OCI-LY1 (cell line): ENCODE measurements around the gene XPO5.

Experiments
- CTCF ChIP-seq: fragments of 200-600 bp; sonication (generic), shearing (Covaris generic); IDR thresholded peaks from 2 replicates; pipeline ENCODE4 v1.5.1; 2017; ENCODE audit warnings: mild to moderate bottlenecking, antibody characterized with exemption, low read length, moderate library complexity, mixed read lengths
- EZH2 ChIP-seq: fragments of 200-600 bp; sonication (generic), shearing (Covaris generic); IDR thresholded peaks from 2 replicates; pipeline ENCODE4 v1.8.0; 2017; ENCODE audit warnings: borderline replicate concordance, mixed run types, mild to moderate bottlenecking, antibody characterized with exemption, low read length, moderate library complexity, mixed read lengths

- no peak for TF ChIP-seq CTCF
- TF ChIP-seq EZH2, result no peak
Measured at GRCh38 chr6:43624786-43625288, 49.0 kb upstream of the XPO5 start.
